ENCODE data around the gene TMEM231.

TMEM231 gene

GRCh38 chr16:75578212-75578611 is 22.2 kb upstream of the TMEM231 start:
- TF ChIP-seq CTCF (IDR thresholded peaks at IDR 0.05; ENCODE audit: control insufficient read depth, insufficient read depth, low read depth, low read length, missing control alignments): no peak
- H3K4me3 ChIP-seq (ENCODE audit: control insufficient read depth, low read depth, low read length): no peak overlapping the region
- no peak for DNase-seq (ENCODE audit: low read depth)

- no peak overlapping the region for H3K4me3 ChIP-seq (ENCODE audit: control insufficient read depth, low read depth, low read length)
- TF ChIP-seq CTCF (IDR thresholded peaks at IDR 0.05; ENCODE audit: control insufficient read depth, insufficient read depth, low read depth, low read length, missing control alignments): no peak
- no peak for DNase-seq (ENCODE audit: low read depth)
These were observed 20.3 kb upstream of the TMEM231 start for GRCh38 chr16:75576384-75576811.

- DNase-seq (ENCODE audit: low read depth): no peak
- H3K4me3 ChIP-seq (ENCODE audit: control insufficient read depth, low read depth, low read length): no peak overlapping the region
- no peak for TF ChIP-seq CTCF (IDR thresholded peaks at IDR 0.05; ENCODE audit: control insufficient read depth, insufficient read depth, low read depth, low read length, missing control alignments)
These were observed 19.9 kb upstream of the TMEM231 start for GRCh38 chr16:75575958-75576357.

GRCh38 chr16:75573955-75574354 is 17.9 kb upstream of the TMEM231 start:
- DNase-seq (ENCODE audit: low read depth): no peak
- no peak for TF ChIP-seq CTCF (IDR thresholded peaks at IDR 0.05; ENCODE audit: control insufficient read depth, insufficient read depth, low read depth, low read length, missing control alignments)
- no peak overlapping the region for H3K4me3 ChIP-seq (ENCODE audit: control insufficient read depth, low read depth, low read length)

GRCh38 chr16:75572864-75573542 is 17.0 kb upstream of the TMEM231 start:
- H3K4me3 ChIP-seq (ENCODE audit: control insufficient read depth, low read depth, low read length): no peak overlapping the region
- no peak for DNase-seq (ENCODE audit: low read depth)
- no peak for TF ChIP-seq CTCF (IDR thresholded peaks at IDR 0.05; ENCODE audit: control insufficient read depth, insufficient read depth, low read depth, low read length, missing control alignments)

- no peak for DNase-seq (ENCODE audit: low read depth)
- no peak overlapping the region for H3K4me3 ChIP-seq (ENCODE audit: control insufficient read depth, low read depth, low read length)
- TF ChIP-seq CTCF (IDR thresholded peaks at IDR 0.05; ENCODE audit: control insufficient read depth, insufficient read depth, low read depth, low read length, missing control alignments): no peak
These were observed 14.5 kb upstream of the TMEM231 start for GRCh38 chr16:75570396-75571065.

Measured in AG09309 (cell line).